Measurements from ENCODE around the gene TGFBR3.

GRCh38 chr1:91768120-91768519 is 117.8 kb downstream of the TGFBR3 start:
- no peak for TF ChIP-seq EZH2 (IDR thresholded peaks at IDR 0.05; ENCODE audit: borderline replicate concordance, low read length)
- TF ChIP-seq, protein P1, sequence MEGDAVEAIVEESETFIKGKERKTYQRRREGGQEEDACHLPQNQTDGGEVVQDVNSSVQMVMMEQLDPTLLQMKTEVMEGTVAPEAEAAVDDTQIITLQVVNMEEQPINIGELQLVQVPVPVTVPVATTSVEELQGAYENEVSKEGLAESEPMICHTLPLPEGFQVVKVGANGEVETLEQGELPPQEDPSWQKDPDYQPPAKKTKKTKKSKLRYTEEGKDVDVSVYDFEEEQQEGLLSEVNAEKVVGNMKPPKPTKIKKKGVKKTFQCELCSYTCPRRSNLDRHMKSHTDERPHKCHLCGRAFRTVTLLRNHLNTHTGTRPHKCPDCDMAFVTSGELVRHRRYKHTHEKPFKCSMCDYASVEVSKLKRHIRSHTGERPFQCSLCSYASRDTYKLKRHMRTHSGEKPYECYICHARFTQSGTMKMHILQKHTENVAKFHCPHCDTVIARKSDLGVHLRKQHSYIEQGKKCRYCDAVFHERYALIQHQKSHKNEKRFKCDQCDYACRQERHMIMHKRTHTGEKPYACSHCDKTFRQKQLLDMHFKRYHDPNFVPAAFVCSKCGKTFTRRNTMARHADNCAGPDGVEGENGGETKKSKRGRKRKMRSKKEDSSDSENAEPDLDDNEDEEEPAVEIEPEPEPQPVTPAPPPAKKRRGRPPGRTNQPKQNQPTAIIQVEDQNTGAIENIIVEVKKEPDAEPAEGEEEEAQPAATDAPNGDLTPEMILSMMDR (conservative IDR thresholded peaks at IDR 0.05 in 1 of 2, IDR thresholded peaks at IDR 0.05 in 1 of 2; ENCODE audit: extremely low read depth in 1 of 2, insufficient read depth in 1 of 2, low read depth in 1 of 2, low read length in 2 of 2), result no peak

Data from mammary epithelial cell (primary cell).